Measurements from ENCODE around the gene CD99L2.

DNA sequence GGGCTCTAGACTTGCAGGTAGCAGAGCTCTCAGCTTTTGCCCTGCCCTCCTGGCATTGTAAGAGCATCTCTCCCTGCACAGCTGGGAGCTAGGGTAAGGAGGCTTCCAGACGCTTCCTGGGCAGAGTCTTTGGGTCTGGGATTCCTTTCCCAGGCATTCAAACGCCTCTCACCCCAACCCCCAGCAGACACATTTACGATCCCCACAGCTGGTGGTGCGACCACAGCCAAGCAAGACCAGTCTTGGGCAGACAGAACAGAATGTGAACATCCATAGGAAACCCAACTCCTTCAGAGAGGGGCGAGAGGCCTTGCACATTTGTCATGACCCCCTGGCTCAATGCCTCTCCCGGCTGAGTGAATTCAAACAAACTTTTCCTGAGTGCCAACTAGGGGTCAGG is 38.1 kb upstream of the CD99L2 start:
- TF ChIP-seq POLR2A (IDR thresholded peaks at IDR 0.05; ENCODE audit: low read length) (no peak), GATA1 (IDR thresholded peaks at IDR 0.05; ENCODE audit: low read depth, low read length) (no peak)
